Chondrocyte (in vitro differentiated cells): ENCODE results near the gene PIGH. TPM values are rescaled to one million over a fixed set of nuclear protein-coding genes. Genes with fewer than 3 reads are reported as not detected.
"Not testable (repeated sequence)": the region's sequence is repeated elsewhere in the genome, so short reads cannot be mapped to it uniquely, and the experiment has no call there.

Experiments used
- DNase-seq: peaks from one replicate; pipeline ENCODE4 v3.0.0; 2021; ENCODE audit warnings: mixed read lengths, low spot score
- H3K27ac Mint-ChIP-seq: one replicate; pipeline ENCODE4 v1.8.0; 2021; ENCODE audit warnings: mild to moderate bottlenecking, moderate library complexity, mixed read lengths; ENCODE audit not compliant: unreplicated experiment
- H3K27me3 Mint-ChIP-seq: 2 replicates; pipeline ENCODE4 v1.8.0; 2021; ENCODE audit warnings: low read depth, mixed read lengths
- H3K36me3 Mint-ChIP-seq: 2 replicates; pipeline ENCODE4 v1.8.0; 2021; ENCODE audit warnings: low read depth, mixed read lengths
- H3K4me1 Mint-ChIP-seq: 2 replicates; pipeline ENCODE4 v1.8.0; 2021; ENCODE audit warnings: low read depth, mild to moderate bottlenecking, mixed read lengths
- H3K4me3 Mint-ChIP-seq: one replicate; pipeline ENCODE4 v1.8.0; 2021; ENCODE audit warnings: mild to moderate bottlenecking, moderate library complexity, mixed read lengths; ENCODE audit not compliant: unreplicated experiment
- H3K9me3 Mint-ChIP-seq: 2 replicates; pipeline ENCODE4 v1.8.0; 2021; ENCODE audit warnings: low read depth, mixed read lengths
- total RNA-seq: library from RNA; stranded (reverse); gene quantifications from 3 replicates; pipeline ENCODE4 v1.2.1, GENCODE V29; 2021
- TF ChIP-seq, protein P1 (sequence below): fragments of 200-600 bp; sonication (generic); IDR thresholded peaks from 2 replicates; pipeline ENCODE4 v1.5.0; 2021; ENCODE audit warnings: antibody characterized with exemption, mild to moderate bottlenecking, moderate library complexity

Gene PIGH
- total RNA-seq, 1 donor from 2014 or later: 19.0 TPM

DNA sequence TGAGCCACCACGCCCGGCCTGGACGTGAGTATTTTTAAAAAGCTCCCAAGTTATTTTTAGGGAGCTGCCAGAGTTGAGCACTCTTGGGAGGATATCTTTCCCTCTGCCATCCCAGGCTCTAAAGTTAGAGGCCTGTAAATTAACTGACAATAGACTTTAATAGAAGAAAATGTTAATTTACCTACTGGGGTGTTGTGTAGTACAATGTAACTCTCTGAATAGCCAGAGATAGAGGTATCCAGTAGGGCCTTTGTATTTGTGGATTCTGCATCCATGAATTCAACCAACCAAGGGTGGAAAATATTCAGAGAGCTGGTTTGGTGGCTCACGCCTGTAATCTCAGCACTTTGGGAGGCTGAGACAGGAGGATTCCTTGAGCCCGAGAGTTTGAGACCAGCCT is 7.6 kb upstream of the PIGH start:
- DNase-seq: no peak
- H3K27me3 Mint-ChIP-seq: peaks cover 9% of the 10 kb centered on the region
- H3K9me3 Mint-ChIP-seq: no peaks in the 10 kb centered on the region
- H3K27ac Mint-ChIP-seq: no peak overlapping the region
- TF ChIP-seq, protein P1, sequence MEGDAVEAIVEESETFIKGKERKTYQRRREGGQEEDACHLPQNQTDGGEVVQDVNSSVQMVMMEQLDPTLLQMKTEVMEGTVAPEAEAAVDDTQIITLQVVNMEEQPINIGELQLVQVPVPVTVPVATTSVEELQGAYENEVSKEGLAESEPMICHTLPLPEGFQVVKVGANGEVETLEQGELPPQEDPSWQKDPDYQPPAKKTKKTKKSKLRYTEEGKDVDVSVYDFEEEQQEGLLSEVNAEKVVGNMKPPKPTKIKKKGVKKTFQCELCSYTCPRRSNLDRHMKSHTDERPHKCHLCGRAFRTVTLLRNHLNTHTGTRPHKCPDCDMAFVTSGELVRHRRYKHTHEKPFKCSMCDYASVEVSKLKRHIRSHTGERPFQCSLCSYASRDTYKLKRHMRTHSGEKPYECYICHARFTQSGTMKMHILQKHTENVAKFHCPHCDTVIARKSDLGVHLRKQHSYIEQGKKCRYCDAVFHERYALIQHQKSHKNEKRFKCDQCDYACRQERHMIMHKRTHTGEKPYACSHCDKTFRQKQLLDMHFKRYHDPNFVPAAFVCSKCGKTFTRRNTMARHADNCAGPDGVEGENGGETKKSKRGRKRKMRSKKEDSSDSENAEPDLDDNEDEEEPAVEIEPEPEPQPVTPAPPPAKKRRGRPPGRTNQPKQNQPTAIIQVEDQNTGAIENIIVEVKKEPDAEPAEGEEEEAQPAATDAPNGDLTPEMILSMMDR: no peak
- no peaks in the 10 kb centered on the region for H3K4me1 Mint-ChIP-seq
- H3K36me3 Mint-ChIP-seq: no peaks in the 10 kb centered on the region
- H3K4me3 Mint-ChIP-seq: no peak overlapping the region

DNA sequence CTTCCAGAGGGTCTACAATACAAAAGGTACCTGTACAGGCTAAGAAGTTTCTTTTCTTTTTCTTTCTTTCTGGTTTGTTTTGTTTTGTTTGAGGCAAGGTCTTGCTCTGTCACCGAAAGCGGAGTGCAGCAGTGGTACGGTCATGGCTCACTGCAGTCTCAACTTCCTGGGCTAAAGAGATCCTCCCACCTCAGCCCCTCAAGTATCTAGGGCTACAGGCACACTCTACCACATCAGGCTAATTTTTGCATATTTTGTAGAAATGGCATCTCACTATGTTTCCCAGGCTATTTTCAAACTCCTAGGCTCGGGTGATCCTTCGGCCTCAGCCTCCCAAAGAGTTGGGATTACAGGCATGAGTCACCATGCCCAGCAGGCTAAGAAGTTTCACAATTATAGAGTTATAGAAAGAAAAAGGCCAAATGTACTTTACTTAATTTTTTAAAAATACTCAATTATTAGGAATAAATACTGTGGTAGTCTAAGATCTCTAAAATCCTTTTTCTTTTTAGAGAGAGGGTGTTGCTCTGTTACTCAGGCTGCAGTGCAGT is 3.0 kb upstream of the PIGH start:
- peaks cover 2% of the 10 kb centered on the region for H3K27me3 Mint-ChIP-seq
- H3K36me3 Mint-ChIP-seq: no peaks in the 10 kb centered on the region
- no peaks in the 10 kb centered on the region for H3K9me3 Mint-ChIP-seq
- H3K27ac Mint-ChIP-seq: no peak overlapping the region
- TF ChIP-seq, protein P1: no peak
- no peak for DNase-seq
- H3K4me3 Mint-ChIP-seq: no peak overlapping the region
- peaks cover 18% of the 10 kb centered on the region for H3K4me1 Mint-ChIP-seq

DNA sequence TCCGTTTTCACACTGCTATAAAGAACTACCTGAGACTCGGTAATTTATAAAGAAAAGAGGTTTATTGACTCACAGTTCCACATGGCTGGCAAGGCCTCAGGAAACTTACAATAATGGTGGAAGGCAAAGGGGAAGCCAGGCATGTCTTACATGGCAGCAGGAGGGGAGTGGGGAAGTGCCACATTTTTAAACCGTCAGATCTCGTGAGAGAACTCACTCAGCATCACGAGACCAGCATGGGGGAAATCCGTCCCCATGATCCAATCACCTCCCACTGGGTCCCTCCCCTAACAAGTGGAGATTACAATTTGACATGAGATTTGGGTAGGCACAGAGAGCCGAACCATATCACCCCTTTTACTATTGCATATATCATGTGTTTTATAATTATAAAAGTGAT is 2.0 kb upstream of the PIGH start:
- Mint-ChIP-seq H3K27me3 (peaks cover 2% of the 10 kb centered on the region), H3K36me3 (no peaks in the 10 kb centered on the region), H3K9me3 (no peaks in the 10 kb centered on the region), H3K4me1 (peaks cover 18% of the 10 kb centered on the region), H3K4me3 (no peak overlapping the region), H3K27ac (no peak overlapping the region)
- no peak for DNase-seq
- TF ChIP-seq, protein P1: no peak

DNA sequence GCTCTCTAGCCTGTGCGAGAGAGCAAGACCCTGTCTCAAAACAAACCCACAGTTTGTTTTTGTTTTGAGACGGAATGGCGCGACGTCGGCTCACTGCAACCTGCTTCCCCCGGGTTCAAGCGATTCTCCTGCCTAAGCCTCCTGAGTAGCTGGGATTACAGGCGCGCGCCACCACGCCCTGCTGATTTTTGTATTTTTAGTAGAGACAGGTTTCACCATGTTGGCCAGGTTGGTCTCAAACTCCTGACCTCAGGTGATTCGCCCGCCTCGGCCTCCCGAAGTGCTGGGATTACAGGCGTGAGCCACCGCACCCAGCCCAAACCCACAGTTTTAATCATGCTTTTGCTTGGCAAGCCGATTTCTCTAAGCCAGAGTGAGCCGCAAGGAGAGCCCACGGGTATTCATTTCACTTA is 500 bp upstream of the PIGH start:
- not testable (repeated sequence) for H3K36me3 Mint-ChIP-seq, H3K9me3 Mint-ChIP-seq, DNase-seq, H3K27me3 Mint-ChIP-seq
- Mint-ChIP-seq H3K4me3 (peak overlapping the region; percentile 78), H3K4me1 (peaks cover 18% of the 10 kb centered on the region), H3K27ac (peak overlapping the region; percentile 94)

DNA sequence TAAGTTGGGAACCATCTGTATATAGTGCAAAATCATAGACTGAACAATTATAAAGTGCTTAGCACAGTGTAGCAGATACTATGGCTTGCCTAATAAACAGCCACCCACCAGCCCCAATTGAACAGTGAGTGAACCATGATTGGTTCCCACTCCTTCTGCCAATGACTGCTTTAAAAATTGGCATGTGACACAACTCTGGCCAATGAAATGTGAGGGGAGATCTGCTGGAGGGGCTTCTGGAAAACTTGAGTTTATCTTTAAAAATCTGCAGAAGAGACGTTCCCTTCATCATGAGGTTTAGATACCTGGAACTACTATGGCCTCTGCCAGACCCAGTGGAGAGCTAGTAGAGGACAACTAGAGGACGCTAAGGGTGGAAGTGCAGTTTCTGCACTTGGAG is 4.7 kb downstream of the PIGH start:
- Mint-ChIP-seq H3K27ac (no peak overlapping the region), H3K4me1 (peaks cover 16% of the 10 kb centered on the region), H3K4me3 (no peak overlapping the region), H3K36me3 (peaks cover 3% of the 10 kb centered on the region), H3K9me3 (no peaks in the 10 kb centered on the region), H3K27me3 (no peaks in the 10 kb centered on the region)
- DNase-seq: no peak
- TF ChIP-seq, protein P1: no peak

DNA sequence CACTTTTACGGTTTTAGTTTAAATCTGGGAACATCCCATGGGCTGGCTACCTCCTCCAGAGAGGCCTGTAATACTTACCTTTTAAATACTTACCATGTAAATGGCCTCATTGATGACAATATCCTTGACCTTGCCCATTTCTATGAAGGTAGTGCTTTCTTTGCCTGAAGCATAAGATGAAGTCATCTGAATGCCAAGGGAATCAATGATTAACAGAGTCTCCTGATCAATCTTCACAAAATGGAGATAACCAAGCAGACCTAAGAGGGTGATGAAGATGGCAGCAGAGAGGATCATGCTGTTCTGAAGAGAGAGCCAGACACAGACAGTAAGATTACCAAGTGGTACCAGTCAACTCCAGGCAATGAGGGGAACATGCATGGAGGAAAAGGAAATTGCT is 6.4 kb downstream of the PIGH start:
- H3K4me3 Mint-ChIP-seq, H3K27ac Mint-ChIP-seq, DNase-seq, H3K27me3 Mint-ChIP-seq, H3K36me3 Mint-ChIP-seq, H3K9me3 Mint-ChIP-seq, H3K4me1 Mint-ChIP-seq: not testable (repeated sequence)
